ENCODE data around the gene SYNJ2. TPM values are rescaled to one million over a fixed set of nuclear protein-coding genes. Genes with fewer than 3 reads are reported as not detected.

Gene SYNJ2
- total RNA-seq, 2 donors from 2014 or later, result 30.6 to 48.5 TPM

DNA sequence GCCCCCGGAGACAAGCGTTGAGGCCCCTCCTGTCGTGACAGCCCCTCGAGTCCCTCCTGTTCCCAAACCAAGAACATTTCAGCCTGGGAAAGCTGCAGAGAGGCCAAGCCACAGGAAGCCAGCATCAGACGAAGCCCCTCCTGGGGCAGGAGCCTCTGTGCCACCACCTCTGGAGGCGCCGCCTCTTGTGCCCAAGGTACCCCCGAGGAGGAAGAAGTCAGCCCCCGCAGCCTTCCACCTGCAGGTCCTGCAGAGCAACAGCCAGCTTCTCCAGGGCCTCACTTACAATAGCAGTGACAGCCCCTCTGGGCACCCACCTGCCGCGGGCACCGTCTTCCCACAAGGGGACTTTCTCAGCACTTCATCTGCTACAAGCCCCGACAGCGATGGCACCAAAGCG lies 114.0 kb downstream of the SYNJ2 start:
- H3K4me1 ChIP-seq (ENCODE audit: control insufficient read depth in 1 of 2, low read depth in 2 of 2), result no peaks in the 10 kb centered on the region
- H3K27me3 ChIP-seq (replicated peaks; ENCODE audit: insufficient read depth), result no peaks in the 10 kb centered on the region
- H3K36me3 ChIP-seq, result peaks cover 33% of the 10 kb centered on the region
- H3K9me3 ChIP-seq, result no peaks in the 10 kb centered on the region
- no peak for ATAC-seq (ENCODE audit: insufficient number of reproducible peaks, low FRiP score, low read depth)
- no peak overlapping the region for H3K4me3 ChIP-seq
- H3K27ac ChIP-seq, result no peak overlapping the region
- DNase-seq (ENCODE audit: low spot score), result no peak
- TF ChIP-seq, protein P1, sequence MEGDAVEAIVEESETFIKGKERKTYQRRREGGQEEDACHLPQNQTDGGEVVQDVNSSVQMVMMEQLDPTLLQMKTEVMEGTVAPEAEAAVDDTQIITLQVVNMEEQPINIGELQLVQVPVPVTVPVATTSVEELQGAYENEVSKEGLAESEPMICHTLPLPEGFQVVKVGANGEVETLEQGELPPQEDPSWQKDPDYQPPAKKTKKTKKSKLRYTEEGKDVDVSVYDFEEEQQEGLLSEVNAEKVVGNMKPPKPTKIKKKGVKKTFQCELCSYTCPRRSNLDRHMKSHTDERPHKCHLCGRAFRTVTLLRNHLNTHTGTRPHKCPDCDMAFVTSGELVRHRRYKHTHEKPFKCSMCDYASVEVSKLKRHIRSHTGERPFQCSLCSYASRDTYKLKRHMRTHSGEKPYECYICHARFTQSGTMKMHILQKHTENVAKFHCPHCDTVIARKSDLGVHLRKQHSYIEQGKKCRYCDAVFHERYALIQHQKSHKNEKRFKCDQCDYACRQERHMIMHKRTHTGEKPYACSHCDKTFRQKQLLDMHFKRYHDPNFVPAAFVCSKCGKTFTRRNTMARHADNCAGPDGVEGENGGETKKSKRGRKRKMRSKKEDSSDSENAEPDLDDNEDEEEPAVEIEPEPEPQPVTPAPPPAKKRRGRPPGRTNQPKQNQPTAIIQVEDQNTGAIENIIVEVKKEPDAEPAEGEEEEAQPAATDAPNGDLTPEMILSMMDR (IDR thresholded peaks at IDR 0.05), result no peak

DNA sequence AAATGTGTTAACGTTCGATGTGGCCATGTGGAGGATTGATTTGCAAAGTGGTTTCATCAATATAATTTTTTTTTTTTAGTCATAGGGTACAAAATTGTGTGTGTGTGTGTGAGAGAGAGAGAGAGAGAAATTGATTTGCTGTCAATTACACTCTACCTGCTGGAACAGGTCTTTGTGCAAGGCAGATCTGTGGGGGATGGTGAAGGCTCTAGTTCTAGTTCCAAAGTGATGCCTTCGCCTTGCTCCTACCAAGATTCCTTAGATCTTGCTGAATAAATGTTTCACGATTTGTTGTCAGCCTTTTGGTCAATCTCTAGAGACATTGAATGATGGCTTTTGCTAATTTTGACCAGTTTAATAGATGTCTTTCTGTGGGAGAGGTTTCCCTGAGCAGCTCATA lies 121.6 kb downstream of the SYNJ2 start:
- Histone ChIP-seq H3K9me3 (no peaks in the 10 kb centered on the region), H3K4me3 (no peak overlapping the region), H3K36me3 (no peaks in the 10 kb centered on the region), H3K27me3 (replicated peaks; ENCODE audit: insufficient read depth) (no peaks in the 10 kb centered on the region), H3K4me1 (ENCODE audit: control insufficient read depth in 1 of 2, low read depth in 2 of 2) (no peaks in the 10 kb centered on the region), H3K27ac (no peak overlapping the region)
- TF ChIP-seq, protein P1 (IDR thresholded peaks at IDR 0.05), result no peak
- no peak for ATAC-seq (ENCODE audit: insufficient number of reproducible peaks, low FRiP score, low read depth)
- no peak for DNase-seq (ENCODE audit: low spot score)

DNA sequence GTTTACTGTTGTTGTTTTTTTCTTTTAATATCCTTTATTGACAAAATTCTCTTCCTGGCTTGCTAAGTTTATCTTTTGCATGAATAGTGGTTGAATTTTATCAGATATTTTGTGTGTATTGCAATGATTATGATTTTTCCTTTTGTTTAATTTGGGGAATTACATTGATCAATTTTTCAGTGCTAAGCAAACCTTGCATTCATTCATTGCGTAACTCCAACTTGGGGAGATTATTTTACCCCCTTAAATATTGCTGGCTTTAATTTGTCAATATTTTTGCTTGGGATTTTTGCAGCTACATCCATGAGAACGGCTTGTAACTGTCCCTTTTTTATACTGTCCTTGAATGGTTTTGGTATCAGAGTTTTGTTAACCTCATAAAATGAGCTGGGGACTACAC lies 123.0 kb downstream of the SYNJ2 start:
- Histone ChIP-seq H3K4me1 (ENCODE audit: control insufficient read depth in 1 of 2, low read depth in 2 of 2) (no peaks in the 10 kb centered on the region), H3K27me3 (replicated peaks; ENCODE audit: insufficient read depth) (no peaks in the 10 kb centered on the region), H3K9me3 (no peaks in the 10 kb centered on the region), H3K27ac (no peak overlapping the region), H3K36me3 (peaks cover 3% of the 10 kb centered on the region), H3K4me3 (no peak overlapping the region)
- ATAC-seq (ENCODE audit: insufficient number of reproducible peaks, low FRiP score, low read depth) (no peak), DNase-seq (ENCODE audit: low spot score) (no peak)
- TF ChIP-seq, protein P1 (IDR thresholded peaks at IDR 0.05), result no peak

DNA sequence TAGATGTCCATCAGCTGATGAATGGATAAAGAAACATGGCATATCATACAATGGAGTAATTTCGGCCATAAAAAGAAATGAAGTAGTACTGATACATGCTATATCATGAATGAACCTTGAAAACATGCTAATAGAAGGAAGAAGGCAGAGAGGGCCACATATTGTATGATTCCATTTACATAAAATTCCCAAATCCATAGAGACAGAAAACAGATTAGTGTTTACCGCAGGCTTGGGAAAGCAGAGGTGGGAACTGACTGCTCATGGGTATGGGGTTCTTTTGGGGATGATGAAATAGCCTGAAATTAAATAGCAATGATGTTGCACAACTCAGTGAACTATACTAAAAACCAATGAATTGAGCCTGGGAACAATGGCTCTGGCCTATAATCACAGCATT lies 128.1 kb downstream of the SYNJ2 start:
- Histone ChIP-seq H3K9me3 (no peaks in the 10 kb centered on the region), H3K27ac (no peak overlapping the region), H3K4me3 (no peak overlapping the region), H3K4me1 (ENCODE audit: control insufficient read depth in 1 of 2, low read depth in 2 of 2) (no peaks in the 10 kb centered on the region), H3K27me3 (replicated peaks; ENCODE audit: insufficient read depth) (no peaks in the 10 kb centered on the region), H3K36me3 (peaks cover 33% of the 10 kb centered on the region)
- TF ChIP-seq, protein P1 (IDR thresholded peaks at IDR 0.05), result no peak
- ATAC-seq (ENCODE audit: insufficient number of reproducible peaks, low FRiP score, low read depth), result no peak
- no peak for DNase-seq (ENCODE audit: low spot score)

DNA sequence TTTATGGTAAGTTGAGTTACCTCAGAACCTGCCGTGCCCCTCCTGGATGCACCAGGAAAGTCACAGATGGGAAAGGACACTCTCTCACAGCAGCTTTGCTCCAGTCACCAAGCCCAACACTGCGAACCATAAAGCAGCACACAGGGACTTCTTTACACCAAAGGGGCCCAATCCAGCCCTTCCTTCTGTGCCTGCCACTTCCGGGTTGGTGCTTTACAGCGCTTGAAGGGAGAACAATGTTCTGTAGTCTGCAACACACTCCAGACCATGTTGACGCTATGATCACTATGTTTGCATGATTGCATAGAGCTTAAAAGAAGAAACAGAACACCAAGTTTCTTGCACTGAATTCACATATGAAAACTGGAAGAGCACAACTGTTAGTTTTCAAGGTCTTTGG lies 129.3 kb downstream of the SYNJ2 start:
- Histone ChIP-seq H3K4me1 (ENCODE audit: control insufficient read depth in 1 of 2, low read depth in 2 of 2) (no peaks in the 10 kb centered on the region), H3K4me3 (no peak overlapping the region), H3K36me3 (peaks cover 40% of the 10 kb centered on the region), H3K9me3 (no peaks in the 10 kb centered on the region), H3K27ac (no peak overlapping the region), H3K27me3 (replicated peaks; ENCODE audit: insufficient read depth) (no peaks in the 10 kb centered on the region)
- ATAC-seq (ENCODE audit: insufficient number of reproducible peaks, low FRiP score, low read depth) (no peak), DNase-seq (ENCODE audit: low spot score) (no peak)
- TF ChIP-seq, protein P1 (IDR thresholded peaks at IDR 0.05), result no peak
